Coronary artery (tissue), 2 donors: ENCODE results near the gene SCNN1A.
A peak's percentile ranks its signal among the peaks of the same experiment; 100 is the strongest.

Experiments
- DNase-seq: peaks from one replicate; pipeline ENCODE4 v3.0.0-alpha.2; 2017; ENCODE audit warnings: low spot score
- H3K27ac ChIP-seq, 2 donors: fragments of 200-600 bp; sonication (generic); one replicate each; pipeline ENCODE4 v1.5.1; 2016 to 2019
- H3K4me3 ChIP-seq: fragments of 200-600 bp; sonication (generic); 2 replicates; pipeline ENCODE4 v1.5.1; 2016; ENCODE audit warnings: mild to moderate bottlenecking, moderate library complexity
- CTCF ChIP-seq: fragments of 200-600 bp; sonication (generic); IDR thresholded peaks from one replicate; pipeline ENCODE4 v1.5.1; 2019; ENCODE audit warnings: antibody characterized with exemption

SCNN1A gene

GRCh38 chr12:6361834-6362233 is 13.5 kb downstream of the SCNN1A start:
- DNase-seq = peak; percentile 88
- TF ChIP-seq CTCF = no peak
- Histone ChIP-seq H3K4me3 (no peak overlapping the region), H3K27ac (peak overlapping the region in 1 of 2 donors; percentile 75)

GRCh38 chr12:6360578-6361490 is 14.5 kb downstream of the SCNN1A start:
- Histone ChIP-seq H3K27ac (peak overlapping the region in 1 of 2 donors; percentile 61), H3K4me3 (no peak overlapping the region)
- no peak for DNase-seq
- no peak for TF ChIP-seq CTCF

- H3K27ac ChIP-seq = no peak overlapping the region
- no peak overlapping the region for H3K4me3 ChIP-seq
- DNase-seq = no peak
- TF ChIP-seq CTCF = no peak
Observed at GRCh38 chr12:6360080-6360571, 15.2 kb downstream of the SCNN1A start.

- Histone ChIP-seq H3K27ac (no peak overlapping the region), H3K4me3 (no peak overlapping the region)
- no peak for TF ChIP-seq CTCF
- DNase-seq = no peak
Observed at GRCh38 chr12:6358881-6359280, 16.5 kb downstream of the SCNN1A start.

GRCh38 chr12:6356374-6356820 is 19.0 kb downstream of the SCNN1A start:
- DNase-seq = no peak
- Histone ChIP-seq H3K27ac (no peak overlapping the region), H3K4me3 (no peak overlapping the region)
- no peak for TF ChIP-seq CTCF

- DNase-seq = no peak
- no peak overlapping the region for H3K4me3 ChIP-seq
- H3K27ac ChIP-seq = no peak overlapping the region
- TF ChIP-seq CTCF = no peak
Observed at GRCh38 chr12:6355491-6356373, 19.6 kb downstream of the SCNN1A start.
